Head of caudate nucleus (tissue), 42 donors: ENCODE measurements around the gene ARF4.

Experiments
- DNase-seq, 42 donors: peaks; one replicate each; pipeline versions ENCODE4 v3.0.0 to v3.0.0-alpha.2; 2020 to 2021; ENCODE audit warnings: mixed read lengths in 7 of 42
- intact Hi-C: fragments of 100-400 bp; cut with DNase I; formaldehyde crosslinking; loops from one replicate; pipeline ENCODE4 v1.15.0; 2022

The ARF4 gene

DNA sequence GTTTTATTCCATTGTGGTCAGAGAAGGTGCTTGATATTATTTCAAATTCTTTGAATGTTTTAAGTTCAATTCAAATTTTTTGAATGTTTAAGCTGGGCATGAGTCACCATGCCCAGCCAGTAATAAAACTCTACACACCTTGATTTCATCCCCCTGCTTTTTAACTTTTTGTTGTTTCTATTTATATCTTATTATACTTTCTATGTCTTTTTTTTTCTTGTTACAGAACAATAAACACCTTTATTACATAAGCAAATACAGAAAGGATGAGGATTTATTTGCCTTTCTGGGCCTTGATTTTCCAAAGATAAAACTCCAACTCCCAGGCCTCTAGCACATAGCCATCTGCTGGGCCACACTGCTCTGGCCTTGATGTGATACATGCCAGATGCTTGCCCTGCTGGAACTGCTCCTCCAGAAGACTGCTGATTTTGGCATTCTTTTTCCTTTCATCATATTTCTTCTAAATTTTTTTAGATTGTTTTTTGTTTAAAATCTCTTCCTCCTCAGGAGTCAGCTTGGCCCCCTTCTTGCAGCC is 67.0 kb downstream of the ARF4 start:
- intact Hi-C loops = no loop called here

More for the DNA sequence above, 67.0 kb downstream of the ARF4 start:
- no peak for DNase-seq
